Measurements from ENCODE around the gene OR2D3.
"Not testable (repeated sequence)": the region's sequence is repeated elsewhere in the genome, so short reads cannot be mapped to it uniquely, and the experiment has no call there.

Gene OR2D3

GRCh38 chr11:6920702-6921101 is at the start of gene OR2D3:
Gene OR2D3 (plus strand): TSS chr11:6921002. CDS start chr11:6921002, 0 bp downstream.
- no peak for DNase-seq (ENCODE audit: low read depth in 2 of 2)

- DNase-seq (ENCODE audit: low read depth in 2 of 2), result no peak
These were observed 49.5 kb upstream of the OR2D3 start for GRCh38 chr11:6871278-6871677.

GRCh38 chr11:6875761-6876160 is 45.0 kb upstream of the OR2D3 start:
- DNase-seq (ENCODE audit: low read depth in 2 of 2), result no peak

GRCh38 chr11:6876325-6876724 is 44.5 kb upstream of the OR2D3 start, which contains the start of gene OR10A4:
Gene OR10A4 (plus strand): TSS chr11:6876625. CDS start chr11:6876648, 23 bp downstream.
- DNase-seq (ENCODE audit: low read depth in 2 of 2), result no peak

- DNase-seq (ENCODE audit: low read depth in 2 of 2), result no peak
These were observed 43.9 kb upstream of the OR2D3 start for GRCh38 chr11:6876914-6877313.

- DNase-seq (ENCODE audit: low read depth in 2 of 2), result no peak
These were observed 38.1 kb upstream of the OR2D3 start for GRCh38 chr11:6882751-6883150.

- not testable (repeated sequence) for DNase-seq (ENCODE audit: low read depth in 2 of 2)
These were observed 33.1 kb upstream of the OR2D3 start for GRCh38 chr11:6887711-6888110.

GRCh38 chr11:6888830-6889229 is 32.0 kb upstream of the OR2D3 start:
- DNase-seq (ENCODE audit: low read depth in 2 of 2), result no peak

GRCh38 chr11:6889835-6890234 is 31.0 kb upstream of the OR2D3 start:
- no peak for DNase-seq (ENCODE audit: low read depth in 2 of 2)

- no peak for DNase-seq (ENCODE audit: low read depth in 2 of 2)
These were observed 28.4 kb upstream of the OR2D3 start, which contains the start of gene OR2D2 for GRCh38 chr11:6892400-6892799. Gene OR2D2 (minus strand): TSS chr11:6892500. CDS start chr11:6892500, 0 bp downstream.

GRCh38 chr11:6894097-6894496 is 26.7 kb upstream of the OR2D3 start:
- no peak for DNase-seq (ENCODE audit: low read depth in 2 of 2)

GRCh38 chr11:6895010-6895409 is 25.8 kb upstream of the OR2D3 start:
- no peak for DNase-seq (ENCODE audit: low read depth in 2 of 2)

- no peak for DNase-seq (ENCODE audit: low read depth in 2 of 2)
These were observed 21.9 kb upstream of the OR2D3 start for GRCh38 chr11:6898911-6899310.

GRCh38 chr11:6900327-6900999 is 20.3 kb upstream of the OR2D3 start:
- no peak for DNase-seq (ENCODE audit: low read depth in 2 of 2)

- not testable (repeated sequence) for DNase-seq (ENCODE audit: low read depth in 2 of 2)
These were observed 16.0 kb upstream of the OR2D3 start for GRCh38 chr11:6904804-6905203.

GRCh38 chr11:6911378-6911777 is 9.4 kb upstream of the OR2D3 start:
- DNase-seq (ENCODE audit: low read depth in 2 of 2), result no peak

GRCh38 chr11:6911948-6912347 is 8.9 kb upstream of the OR2D3 start:
- no peak for DNase-seq (ENCODE audit: low read depth in 2 of 2)

GRCh38 chr11:6919698-6920097 is 1.1 kb upstream of the OR2D3 start:
- no peak for DNase-seq (ENCODE audit: low read depth in 2 of 2)

- DNase-seq (ENCODE audit: low read depth in 2 of 2), result no peak
These were observed 4.3 kb downstream of the OR2D3 start for GRCh38 chr11:6925007-6925577.

- no peak for DNase-seq (ENCODE audit: low read depth in 2 of 2)
These were observed 4.9 kb downstream of the OR2D3 start for GRCh38 chr11:6925636-6926207.

GRCh38 chr11:6926208-6927029 is 5.6 kb downstream of the OR2D3 start, which contains the start of gene ZNF215:
Gene ZNF215 (plus strand): TSS chr11:6926426. CDS start chr11:6932273, 5,847 bp downstream.
- DNase-seq (ENCODE audit: low read depth in 2 of 2), result no peak

GRCh38 chr11:6927030-6927617 is 6.3 kb downstream of the OR2D3 start:
- no peak for DNase-seq (ENCODE audit: low read depth in 2 of 2)

Data from activated CD8-positive, alpha-beta memory T cell treated with anti-CD3 and anti-CD28 coated beads for 4 hours (primary cell).